HG03280 (cell line): ENCODE measurements around the gene WBP1L.
A peak's percentile ranks its signal among the peaks of the same experiment; 100 is the strongest.
"Not testable (repeated sequence)": the region's sequence is repeated elsewhere in the genome, so short reads cannot be mapped to it uniquely, and the experiment has no call there.

Source experiments
- ATAC-seq: cut with Tn5 transposase; IDR thresholded peaks from one replicate; pipeline ENCODE4 v1.9.1; 2021; ENCODE audit warnings: mild to moderate bottlenecking, moderate library complexity; ENCODE audit not compliant: unreplicated experiment

Gene WBP1L

DNA sequence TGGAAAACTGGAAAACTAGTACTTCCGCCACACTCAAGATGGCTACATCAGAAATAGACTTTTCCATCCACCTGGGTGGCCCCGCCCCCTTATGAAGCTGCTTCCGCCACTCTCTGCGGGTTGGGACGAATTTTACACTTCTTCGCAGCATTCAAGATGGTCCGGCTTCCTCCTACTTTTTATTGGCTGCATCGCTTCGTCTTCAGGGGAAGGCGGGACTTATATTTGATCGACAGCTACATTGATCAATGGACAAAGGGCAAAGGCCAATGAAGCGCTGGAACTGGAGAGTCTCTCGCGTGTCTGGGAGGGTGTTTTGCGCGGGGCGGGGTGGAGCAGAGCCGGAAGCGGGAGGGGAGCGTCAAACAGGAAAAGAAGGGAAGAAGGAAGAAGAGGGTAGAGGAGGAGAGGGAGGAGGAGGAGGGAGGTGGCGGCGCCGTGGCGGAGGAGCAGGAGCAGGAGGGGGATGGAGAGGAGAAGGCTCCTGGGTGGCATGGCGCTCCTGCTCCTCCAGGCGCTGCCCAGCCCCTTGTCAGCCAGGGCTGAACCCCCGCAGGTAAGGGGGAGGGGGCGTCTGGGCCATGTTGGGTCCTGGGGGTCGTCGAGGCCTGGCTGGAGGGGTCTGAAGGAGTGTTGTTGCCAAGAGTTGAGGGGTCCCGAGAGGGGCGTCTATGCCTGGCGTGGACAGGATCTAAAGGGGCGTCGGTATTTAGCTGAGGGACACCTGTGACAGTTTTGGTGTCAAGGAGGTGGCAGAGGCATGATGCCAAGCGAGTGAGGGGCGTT, at the start of gene WBP1L:
WBP1L (plus strand) TSS at position 361 of the 786 bp plus-strand sequence; CDS start at position 467, 106 bp downstream.
- ATAC-seq, result peak; percentile 97

DNA sequence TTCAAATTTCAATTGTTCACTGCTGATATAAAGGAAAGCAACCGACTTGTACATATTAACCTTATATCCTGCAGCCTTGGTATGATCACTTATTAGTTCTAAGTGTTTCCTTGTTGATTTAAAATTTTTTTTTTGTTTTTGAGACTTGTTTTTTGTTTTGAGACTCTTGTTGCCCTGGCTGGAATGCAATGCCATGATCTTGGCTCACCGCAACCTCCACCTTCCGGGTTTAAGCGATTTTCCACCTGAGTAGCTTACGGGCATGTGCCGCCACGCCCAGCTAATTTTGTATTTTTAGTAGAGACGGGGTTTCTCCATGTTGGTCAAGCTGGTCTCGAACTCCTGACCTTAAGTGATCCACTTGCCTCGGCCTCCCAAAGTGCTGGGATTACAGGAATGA, 48.3 kb upstream of the WBP1L start:
- ATAC-seq, result not testable (repeated sequence)

- ATAC-seq, result no peak
These were observed 47.0 kb upstream of the WBP1L start for GRCh38 chr10:102696736-102697135.

- ATAC-seq, result no peak
These were observed 44.9 kb upstream of the WBP1L start for GRCh38 chr10:102698894-102699293.

DNA sequence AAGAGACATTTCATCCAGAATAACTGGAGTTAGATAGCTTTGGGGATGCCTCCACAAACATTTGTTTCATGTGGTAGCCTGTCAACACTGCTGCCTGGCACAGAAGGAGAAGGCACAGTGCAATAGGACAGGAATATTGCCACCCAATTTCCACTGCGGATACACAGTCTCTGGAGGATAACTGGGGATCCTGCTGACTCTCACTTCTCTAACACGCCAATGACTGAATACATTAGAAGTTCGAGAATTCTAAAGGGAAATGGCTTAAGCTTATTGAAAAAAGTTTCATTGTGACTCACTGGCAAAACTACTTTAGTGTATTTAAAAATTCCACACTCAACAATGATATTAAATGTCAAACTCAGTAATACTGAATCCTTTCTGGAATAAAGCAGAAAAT, 42.5 kb upstream of the WBP1L start:
- no peak for ATAC-seq

- ATAC-seq, result no peak
These were observed 42.0 kb upstream of the WBP1L start for GRCh38 chr10:102701796-102702195.

DNA sequence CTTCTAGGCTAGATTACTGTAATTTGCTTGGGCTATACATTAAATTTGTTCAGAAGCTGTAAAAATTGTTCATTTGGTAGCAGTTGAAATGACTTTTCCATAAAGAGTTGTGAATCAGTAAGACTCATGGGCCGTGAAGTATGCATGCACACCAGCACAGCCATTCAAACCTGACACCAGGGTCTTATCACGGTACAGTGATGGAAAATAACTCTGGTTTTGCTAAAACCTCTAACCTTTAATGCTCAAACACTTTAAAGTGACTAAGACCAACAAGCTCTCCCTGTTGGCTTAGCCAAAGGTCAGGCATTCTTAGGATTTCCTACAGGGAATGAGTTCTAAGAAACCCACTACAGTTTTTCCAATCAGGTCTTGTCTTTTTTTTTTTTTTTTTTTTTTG, 41.0 kb upstream of the WBP1L start:
- ATAC-seq, result no peak

- ATAC-seq, result no peak
These were observed 38.8 kb upstream of the WBP1L start for GRCh38 chr10:102704915-102705314.

DNA sequence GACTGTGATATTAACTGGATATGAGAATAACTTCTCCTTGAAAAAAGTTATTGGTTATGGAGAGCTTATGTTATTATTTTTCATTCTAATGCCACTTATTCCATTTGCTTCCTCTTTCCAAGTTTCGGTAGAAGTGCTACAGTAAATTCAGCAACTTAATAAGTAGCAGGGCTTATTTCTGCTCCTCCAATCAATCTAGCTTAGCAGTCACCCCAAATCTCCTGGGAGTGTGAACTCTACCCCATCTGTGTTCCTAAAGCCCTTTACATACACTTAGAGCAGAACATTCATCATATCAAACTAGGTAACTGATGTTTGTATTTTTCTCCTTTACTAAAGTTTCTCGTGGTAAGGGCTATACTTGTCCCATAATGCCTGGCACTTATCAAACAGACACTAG, 38.2 kb upstream of the WBP1L start:
- ATAC-seq, result no peak

GRCh38 chr10:102710609-102711008, 33.1 kb upstream of the WBP1L start:
- ATAC-seq, result no peak

- no peak for ATAC-seq
These were observed 31.7 kb upstream of the WBP1L start for GRCh38 chr10:102712089-102712488.

DNA sequence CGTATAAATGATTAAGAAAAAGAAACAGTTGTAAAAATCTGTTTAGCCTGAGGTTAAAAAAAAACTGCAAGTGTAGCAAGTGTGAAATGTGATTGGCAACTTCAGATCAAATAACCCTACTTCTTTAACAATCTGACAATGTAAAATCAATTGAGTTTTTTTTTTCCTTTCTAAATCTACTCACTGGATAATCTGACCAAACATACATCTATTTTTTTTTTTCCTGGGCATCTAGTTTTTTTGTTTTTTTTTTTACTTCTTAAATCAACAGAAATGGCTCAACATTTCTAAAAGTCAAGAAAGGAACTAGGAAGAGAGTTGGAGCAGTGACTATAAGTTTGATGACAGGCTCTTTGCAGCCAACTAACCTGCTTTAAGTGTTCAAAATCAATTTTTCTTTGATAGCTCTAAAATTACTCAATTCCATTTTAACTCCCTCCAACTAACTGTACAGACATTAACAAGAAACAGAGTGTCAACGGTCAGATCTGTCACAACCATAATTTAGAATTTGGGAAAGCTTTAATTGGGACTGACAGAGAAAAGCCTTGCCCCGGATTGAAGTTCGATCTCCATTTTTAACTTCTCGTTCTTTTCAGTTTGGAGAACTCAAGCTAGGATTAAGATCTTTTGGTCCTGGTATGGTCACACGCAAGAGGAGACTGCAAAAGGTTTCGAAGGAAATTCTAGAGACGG, 30.8 kb upstream of the WBP1L start:
- ATAC-seq, result no peak

DNA sequence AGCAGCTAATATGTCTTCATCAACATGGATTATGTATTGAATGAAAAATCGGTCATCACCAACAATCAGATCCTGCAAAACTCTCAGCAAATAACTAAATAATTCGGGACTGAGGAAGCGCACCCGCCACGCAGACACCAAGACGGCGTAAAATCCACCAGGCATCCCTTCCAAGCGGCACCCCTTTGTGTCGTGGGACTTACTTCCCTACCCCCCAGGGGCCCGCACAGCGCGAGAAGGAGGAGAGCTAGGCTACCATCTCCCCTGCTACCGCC, 30.3 kb upstream of the WBP1L start:
- peak; percentile 43 for ATAC-seq

- peak; percentile 76 for ATAC-seq
These were observed 29.7 kb upstream of the WBP1L start, which contains the start of gene ARL3 for GRCh38 chr10:102713814-102714620. Gene ARL3, minus strand, starts transcription at chr10:102714397. Its CDS starts 122 bp downstream, at chr10:102714275.

DNA sequence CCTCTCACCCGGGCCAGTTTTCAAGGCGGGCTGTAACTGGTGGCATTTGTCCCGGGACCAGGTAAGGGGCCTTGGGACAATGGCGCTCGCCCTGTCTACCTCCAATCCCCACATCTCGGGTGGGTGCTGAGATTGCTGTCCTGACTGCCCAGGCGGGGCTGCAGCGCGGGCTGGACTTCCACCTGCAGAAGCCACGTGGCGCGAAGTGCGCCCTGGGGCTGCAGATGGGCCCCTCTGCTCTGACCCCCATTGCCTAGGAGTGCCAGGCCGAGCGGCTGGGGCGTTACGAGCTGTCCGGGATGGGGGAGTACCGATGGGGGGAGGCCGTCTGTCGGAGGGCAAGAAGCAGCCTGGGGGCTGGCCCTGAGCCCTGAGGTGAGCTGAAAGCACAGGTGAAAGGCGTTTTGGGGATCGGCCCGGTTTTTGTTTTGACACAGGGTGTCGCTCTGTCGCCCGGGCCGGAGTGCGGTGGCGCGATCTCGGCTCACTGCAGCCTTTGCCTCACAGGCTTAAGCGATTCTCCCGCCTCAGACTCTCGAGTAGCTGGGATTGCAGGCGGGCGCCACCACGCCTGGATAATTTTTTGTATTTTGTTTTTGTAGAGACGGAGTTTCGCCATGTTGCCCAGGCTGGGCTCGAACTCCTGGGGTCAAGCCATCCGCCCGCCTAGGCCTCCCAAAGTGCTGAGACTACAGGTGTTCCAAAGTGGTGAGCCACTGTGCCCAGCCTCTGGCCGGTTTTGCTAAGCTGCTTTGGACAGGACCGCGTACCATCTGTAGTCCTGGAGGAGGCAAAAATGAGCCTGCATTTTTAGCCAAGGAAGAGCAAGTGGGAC, 28.9 kb upstream of the WBP1L start, which contains the start of gene SFXN2:
SFXN2 (plus strand) TSS at position 16 of the 835 bp plus-strand sequence. CDS start 12,001 bp downstream, outside the sequence.
- peak; percentile 23 for ATAC-seq

DNA sequence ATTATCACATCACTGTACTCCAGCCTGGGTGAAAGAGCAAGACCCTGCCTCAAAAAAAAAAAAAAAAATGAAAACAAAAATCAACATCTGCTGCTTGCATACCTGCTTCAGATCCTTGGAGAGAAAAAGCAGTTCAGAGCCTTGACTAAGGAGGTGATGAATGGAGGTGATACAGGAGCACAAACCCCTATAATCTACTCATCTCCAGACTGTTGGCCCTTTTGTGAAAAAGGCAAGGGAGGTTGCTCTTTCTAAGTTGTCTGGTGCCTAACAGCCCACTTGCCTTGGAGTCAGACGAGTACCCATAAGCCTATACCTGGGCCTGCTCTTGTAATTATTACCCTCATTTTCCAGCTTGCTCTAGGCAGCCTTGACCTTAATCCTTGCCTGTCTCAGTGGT, 27.9 kb upstream of the WBP1L start:
- no peak for ATAC-seq

DNA sequence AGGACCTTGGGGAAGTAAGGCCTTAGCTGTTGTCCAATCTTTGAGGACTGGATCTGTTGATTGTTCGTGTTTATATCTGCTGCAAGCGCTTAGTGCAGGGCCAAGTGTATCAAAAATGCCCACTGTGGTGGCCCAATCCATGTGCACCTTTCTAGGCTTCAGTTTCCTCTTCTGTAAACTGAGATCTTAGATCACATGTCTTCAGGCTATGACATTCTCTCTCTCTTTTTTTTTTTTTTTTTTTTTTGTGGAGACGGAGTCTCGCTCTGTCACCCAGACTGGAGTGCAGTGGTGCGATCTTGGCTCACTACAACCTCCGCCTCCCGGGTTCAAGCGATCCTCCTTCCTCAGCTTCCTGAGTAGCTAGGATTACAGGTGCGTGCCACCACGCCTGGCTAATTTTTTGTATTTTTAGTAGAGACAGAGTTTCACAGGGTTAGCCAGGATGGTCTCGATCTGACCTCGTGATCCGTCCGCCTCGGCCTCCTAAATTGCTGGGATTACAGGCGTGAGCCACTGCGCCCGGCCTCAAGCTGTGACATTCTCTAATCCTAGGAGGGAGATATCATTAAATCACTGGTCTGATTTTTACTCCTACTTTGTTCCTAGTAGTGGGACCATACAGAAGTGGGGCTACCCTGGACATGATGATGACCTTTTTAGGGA, 26.7 kb upstream of the WBP1L start:
- ATAC-seq, result not testable (repeated sequence)

- ATAC-seq, result no peak
These were observed 25.5 kb upstream of the WBP1L start for GRCh38 chr10:102718220-102718619.

DNA sequence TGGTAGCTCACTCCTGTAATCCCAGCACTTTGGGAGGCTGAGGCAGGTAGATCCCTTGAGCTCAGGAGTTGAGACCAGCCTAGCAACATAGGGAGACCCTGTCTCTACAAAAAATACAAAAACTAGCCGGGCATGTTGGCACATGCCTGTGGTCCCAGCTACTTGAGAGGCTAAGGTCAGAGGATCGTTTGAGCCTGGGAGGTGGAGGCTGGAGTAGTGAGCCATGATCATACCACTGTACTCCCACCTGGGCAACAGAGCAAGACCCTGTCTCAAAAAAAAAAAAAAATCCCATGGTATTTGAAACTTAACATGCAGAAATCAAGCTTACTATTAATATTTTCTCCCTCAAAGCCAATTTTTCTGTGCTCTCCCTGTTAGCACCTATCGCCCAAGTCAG, 23.4 kb upstream of the WBP1L start:
- no peak for ATAC-seq

- no peak for ATAC-seq
These were observed 22.9 kb upstream of the WBP1L start for GRCh38 chr10:102720775-102721301.
